ENCODE measurements around the gene ERN1.

GRCh38 chr17:64041912-64042311, 88.0 kb downstream of the ERN1 start:
- no peak for TF ChIP-seq EZH2 (IDR thresholded peaks at IDR 0.05; ENCODE audit: low read length, unreplicated experiment)
- TF ChIP-seq CTCF (conservative IDR thresholded peaks at IDR 0.05; ENCODE audit: low read depth, low read length), result no peak

Measured in PC-3 (cell line).